NCI-H128 (cell line): Measurements from ENCODE around the gene THSD4.

Experiments used
- DNase-seq: peaks from one replicate; lab custom pipeline; 2025; ENCODE audit not compliant: unreplicated experiment; lab: John Stamatoyannopoulos, UW

The THSD4 gene

DNA sequence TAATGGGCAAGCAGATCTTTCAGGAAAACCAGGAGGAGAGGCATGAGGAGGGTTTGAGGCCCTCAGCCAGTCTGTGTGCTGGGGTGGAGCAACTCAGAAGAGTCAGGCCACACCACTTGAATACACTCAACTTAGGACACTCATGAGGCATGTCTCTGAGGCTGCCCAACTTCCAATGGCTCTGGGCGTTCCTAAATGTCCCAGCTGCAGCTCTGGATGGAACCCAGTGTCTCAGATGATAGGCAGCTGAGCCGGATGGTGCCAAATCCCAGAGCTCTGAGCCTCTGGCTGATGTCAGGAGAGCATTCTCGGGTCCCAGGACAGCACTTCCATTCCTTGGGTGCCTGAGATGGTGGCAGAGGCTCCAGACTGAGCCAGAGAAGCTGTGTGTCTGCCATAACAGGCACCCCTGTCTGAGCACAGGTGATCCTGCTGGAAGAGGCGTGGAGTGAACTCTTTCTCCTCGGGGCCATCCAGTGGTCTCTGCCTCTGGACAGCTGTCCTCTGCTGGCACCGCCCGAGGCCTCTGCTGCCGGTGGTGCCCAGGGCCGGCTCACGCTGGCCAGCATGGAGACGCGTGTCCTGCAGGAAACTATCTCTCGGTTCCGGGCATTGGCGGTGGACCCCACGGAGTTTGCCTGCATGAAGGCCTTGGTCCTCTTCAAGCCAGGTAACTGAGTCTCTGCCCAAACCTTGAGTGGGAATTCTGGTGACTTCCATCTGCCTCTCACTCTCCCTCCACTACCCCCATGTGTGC lies 697.9 kb downstream of the THSD4 start:
- no peak for DNase-seq

DNA sequence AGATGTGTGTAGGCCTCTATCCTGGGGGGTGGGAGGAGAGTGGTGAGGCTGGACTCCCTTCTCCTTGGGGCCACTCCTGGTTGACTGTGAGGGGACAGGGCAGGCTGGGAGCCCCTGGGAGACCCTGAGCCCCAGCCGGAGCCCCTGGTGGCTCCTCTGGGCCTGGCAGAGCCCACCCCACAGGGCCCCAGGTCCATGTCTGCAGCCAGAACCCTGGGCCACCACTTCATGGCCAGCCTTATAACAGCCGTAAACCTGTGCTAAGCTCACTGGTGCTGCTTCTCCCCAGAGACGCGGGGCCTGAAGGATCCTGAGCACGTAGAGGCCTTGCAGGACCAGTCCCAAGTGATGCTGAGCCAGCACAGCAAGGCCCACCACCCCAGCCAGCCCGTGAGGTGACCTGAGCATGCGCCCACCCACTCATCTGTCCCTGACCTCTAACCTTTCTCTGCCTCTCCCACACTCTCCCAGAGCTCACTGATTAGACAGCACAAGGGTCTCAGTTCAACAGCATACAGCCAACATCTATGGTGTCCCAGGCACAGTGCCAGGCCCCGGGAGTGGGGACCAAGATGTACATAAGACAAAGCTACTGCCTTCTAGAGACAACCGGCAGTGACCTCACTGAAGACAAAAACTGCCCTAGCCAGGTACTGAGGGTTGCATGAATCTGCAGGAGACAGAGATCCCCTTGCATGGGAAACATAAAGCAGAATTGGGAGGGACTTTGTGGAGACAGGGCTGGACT lies 698.6 kb downstream of the THSD4 start:
- DNase-seq = no peak

DNA sequence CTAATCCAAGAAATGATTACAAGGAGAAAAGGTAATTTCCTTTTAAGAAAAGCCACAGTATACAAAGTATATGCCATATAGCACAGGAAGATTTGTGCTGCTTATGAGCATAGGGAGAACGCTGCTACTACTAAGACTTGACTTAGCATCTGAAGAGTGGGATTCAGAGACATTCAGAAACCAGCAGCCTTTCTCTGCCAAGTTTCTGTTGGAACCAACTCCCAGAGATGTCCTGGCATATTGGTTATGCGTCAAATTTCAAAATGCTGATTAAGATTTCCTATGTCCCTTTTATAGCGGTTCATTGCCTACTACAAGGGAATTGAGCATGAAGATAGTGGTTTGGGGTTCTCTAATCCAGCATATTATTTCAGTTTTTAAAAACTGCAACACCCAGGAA lies 700.0 kb downstream of the THSD4 start:
- no peak for DNase-seq

DNA sequence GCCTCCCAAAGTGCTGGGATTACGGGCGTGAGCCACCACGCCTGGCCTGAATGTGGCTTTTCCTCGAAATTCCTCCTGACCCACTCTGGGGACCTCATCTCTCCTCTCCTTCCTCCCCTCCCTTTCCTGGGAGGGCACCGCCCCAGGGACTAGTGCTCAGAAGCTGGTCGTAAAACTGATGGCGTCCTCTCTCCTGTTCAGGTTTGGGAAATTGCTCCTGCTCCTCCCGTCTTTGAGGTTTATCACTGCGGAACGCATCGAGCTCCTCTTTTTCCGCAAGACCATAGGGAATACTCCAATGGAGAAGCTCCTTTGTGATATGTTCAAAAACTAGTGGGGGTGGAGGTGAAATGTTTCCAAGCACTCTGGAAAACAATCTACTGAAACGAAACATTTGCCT lies 702.1 kb downstream of the THSD4 start:
- no peak for DNase-seq

DNA sequence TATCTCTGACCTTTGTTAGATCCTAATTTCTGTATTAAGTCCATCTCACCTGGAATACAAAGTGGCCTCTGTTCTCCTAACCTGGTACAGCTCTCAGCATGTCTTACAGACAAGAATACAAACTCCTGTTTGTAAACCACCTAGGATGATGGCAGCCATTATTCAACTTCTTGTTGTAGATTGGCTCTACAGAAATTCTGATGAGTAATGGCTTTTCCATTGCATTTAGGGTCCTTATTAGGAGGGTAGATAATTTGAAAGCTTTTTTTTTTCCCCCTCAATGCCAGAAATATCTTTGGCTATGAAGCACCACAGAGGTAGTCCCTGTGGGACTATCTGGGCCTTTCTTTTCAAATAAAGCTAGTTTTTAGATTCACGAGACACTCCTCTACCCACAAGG lies 704.9 kb downstream of the THSD4 start:
- DNase-seq = no peak

DNA sequence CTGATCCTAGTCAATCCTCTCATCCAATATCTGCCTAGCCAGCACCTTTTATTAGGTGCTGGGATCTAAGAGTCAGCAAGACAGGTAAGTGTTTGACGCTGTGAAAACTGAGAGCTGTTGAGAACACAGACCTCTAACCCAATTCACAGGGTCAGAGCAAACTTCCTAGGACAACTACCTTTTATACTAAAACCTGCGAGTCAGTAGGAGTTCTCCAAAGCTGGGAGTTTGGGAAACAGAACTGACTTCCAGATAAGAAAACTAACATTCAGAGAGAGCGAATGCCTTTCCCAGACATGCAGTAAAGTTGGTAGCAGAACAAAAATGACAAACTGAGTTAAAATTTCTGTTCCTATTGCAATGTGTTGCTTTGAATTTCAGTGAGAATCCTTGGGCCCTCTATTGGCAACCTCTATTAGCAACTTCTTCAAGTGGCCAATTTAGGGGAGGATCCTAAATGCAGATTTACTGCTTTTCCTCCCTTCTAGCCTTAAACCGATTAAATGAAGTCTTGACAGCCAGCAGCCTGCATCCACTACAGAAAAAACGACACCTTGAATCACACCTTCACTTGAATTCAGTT lies 706.4 kb downstream of the THSD4 start:
- DNase-seq = no peak

DNA sequence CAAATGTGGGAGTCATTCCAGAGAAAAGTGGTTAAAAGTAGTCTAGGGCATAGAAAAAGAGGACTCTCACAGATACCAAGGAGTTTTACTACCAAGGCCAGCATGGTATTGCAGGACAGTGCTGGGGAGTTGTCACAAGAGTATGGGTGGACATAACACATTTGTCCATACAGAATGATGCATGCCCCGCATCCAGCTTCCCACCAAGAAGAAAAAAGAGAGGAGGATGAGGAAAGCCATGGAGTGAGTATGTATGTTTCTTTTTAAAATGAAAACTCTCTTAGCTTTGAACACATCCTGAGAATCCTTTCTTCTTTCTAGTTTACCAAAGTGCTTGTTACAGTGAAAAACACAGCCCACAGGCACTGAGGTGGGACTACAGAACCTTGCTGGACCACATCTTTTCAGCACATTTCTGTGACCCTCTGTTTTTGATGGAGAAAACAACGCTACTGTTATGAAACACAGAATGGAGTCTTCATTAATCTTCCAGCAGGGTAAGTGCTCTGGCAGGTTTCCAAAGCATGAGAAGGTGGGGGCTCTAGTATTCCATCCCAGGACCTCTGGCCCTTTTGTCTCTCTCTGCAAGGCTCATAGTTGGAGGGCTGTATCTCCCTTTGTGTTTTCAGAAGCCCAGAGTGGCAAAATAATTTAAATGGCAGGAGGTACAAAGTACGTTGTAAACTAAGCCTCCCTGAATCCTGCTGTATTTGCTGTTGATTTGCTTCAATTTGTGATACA lies 707.8 kb downstream of the THSD4 start:
- no peak for DNase-seq

DNA sequence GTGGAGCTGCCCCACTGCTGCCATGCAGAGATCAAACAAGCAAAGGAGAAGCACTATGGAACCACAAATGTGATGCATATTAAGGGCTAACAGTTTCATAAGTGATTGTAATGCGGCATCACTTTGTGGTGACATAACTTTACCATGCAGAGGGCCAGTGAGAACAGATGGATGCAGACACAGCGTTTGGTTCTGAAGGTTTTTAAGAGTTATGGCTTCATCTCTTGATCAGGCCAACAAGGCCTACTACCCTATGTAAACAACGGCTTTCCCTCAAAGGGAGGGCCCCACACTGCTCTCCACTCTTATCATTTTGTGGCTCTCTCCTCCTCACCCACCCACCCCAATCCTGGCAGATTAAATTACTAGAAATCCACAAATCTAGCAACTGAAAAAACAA lies 708.5 kb downstream of the THSD4 start:
- no peak for DNase-seq

DNA sequence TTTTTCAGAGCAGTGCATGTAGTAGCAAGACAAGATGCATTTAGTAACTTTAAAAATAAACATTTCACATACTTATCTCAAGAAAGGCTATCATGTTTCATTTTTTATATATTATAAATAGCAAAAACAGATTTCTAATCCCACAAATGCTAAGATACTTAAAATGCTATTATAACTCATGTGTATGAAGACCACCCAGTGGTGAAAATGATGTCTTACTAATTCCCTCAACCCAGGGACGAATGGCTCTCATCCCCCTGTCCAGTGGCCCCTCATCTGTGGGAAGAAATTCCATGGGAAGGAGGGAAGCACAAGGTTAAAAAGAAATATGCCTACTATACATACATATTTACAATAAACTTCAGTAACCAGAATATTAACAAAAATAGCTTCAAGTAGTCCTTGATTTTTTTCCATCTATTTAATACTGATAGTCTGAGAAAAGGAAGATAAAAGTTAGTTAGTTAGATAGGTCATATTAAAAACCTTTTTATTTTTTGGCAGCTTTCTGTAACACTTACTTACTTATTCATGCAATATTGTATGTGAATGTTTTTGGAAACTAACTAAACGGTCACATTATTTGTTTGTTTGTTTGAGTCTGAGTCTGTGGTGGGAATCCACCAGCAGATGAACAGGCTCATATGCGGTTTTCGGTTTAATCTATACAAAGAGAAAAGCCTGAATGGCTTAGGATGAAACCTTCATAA lies 709.9 kb downstream of the THSD4 start:
- DNase-seq = no peak

DNA sequence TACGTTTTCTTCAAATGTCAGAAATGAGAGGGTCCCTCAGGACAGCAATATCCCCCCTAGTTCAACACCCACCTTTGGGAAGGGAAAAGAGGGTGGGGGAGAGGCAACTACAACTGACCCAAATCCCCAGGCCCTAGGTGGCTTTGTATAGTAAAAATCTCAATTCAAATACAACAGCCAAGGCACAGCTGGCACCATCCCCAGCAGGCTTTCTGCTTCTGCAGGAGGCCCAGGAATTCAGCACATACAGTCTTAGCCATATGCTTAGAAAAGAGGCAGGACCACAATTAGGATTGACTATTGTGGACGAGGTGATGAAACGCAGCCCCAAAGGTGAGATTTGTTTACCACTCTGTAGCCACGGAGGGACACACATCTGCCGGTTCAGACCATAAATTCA lies 710.9 kb downstream of the THSD4 start:
- no peak for DNase-seq

DNA sequence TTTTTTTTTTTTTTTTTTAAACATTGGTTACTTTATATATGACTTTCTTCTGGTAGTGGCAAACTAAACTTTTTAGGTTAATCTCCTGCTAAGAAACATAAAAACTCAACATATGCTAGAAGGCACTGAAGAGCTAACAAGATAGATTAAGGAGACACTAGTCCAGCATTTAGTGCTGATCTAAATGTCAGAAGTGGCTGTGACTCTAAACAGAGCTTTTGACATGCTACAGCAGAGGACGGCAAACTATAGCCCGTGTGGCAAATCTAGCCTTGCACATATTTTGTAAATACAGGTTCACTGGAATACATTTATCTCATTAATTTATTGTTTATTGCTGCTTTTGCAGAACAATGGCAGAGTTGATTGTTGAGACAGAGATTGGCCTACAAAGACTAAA lies 715.7 kb downstream of the THSD4 start:
- no peak for DNase-seq
